K562 (cell line): Measurements from ENCODE around the gene NXPH4. TPM values are rescaled to one million over a fixed set of nuclear protein-coding genes. Genes with fewer than 3 reads are reported as not detected.

ENCODE experiments used
- CCNT2 ChIP-seq: IDR thresholded peaks from 2 replicates; pipeline ENCODE4 v1.6.1; 2011; ENCODE audit warnings: borderline replicate concordance, low read depth, mild to moderate bottlenecking, moderate library complexity, mixed read lengths, low read length; ENCODE audit not compliant: insufficient read length; ENCODE audit errors: extremely low read depth
- CEBPZ ChIP-seq: fragments of 150-350 bp; IDR thresholded peaks from 2 replicates; pipeline ENCODE4 v1.6.1; 2014; ENCODE audit warnings: low read depth, mild to moderate bottlenecking, low read length, borderline replicate concordance
- CREM ChIP-seq: IDR thresholded peaks from 2 replicates; pipeline ENCODE4 v1.6.1; 2014; ENCODE audit warnings: antibody characterized with exemption, low read depth
- FOXP4 ChIP-seq: sonication (generic); formaldehyde crosslinking; IDR thresholded peaks from 2 replicates; pipeline ENCODE4 v1.8.0; 2022; ENCODE audit warnings: mild to moderate bottlenecking, missing genetic modification reagents, borderline replicate concordance
- HNRNPL ChIP-seq: fragments of 200-400 bp; formaldehyde crosslinking; IDR thresholded peaks from 2 replicates; pipeline ENCODE4 v1.6.1; 2017; ENCODE audit warnings: low read depth, mild to moderate bottlenecking, low read length
- MAX ChIP-seq: sonication (generic); formaldehyde crosslinking; IDR thresholded peaks from 2 replicates; pipeline ENCODE4 v1.9.0; 2022; ENCODE audit warnings: mild to moderate bottlenecking, missing genetic modification reagents
- MTF1 ChIP-seq: fragments of 250-450 bp; sonication (Bioruptor Pico); IDR thresholded peaks from 2 replicates; pipeline ENCODE4 v1.9.0; 2021; ENCODE audit warnings: moderate library complexity, mild to moderate bottlenecking, inconsistent platforms, borderline replicate concordance
- NBN ChIP-seq: fragments of 450-650 bp; IDR thresholded peaks from 2 replicates; pipeline ENCODE4 v1.6.1; 2016; ENCODE audit warnings: low read depth, mild to moderate bottlenecking
- PHB ChIP-seq: fragments of 250-450 bp; sonication (Bioruptor Pico); IDR thresholded peaks from 2 replicates; pipeline ENCODE4 v1.5.0; 2021
- PML ChIP-seq: IDR thresholded peaks from 2 replicates; pipeline ENCODE4 v1.6.1; 2012; ENCODE audit warnings: low read length, inconsistent platforms
- SMAD1 ChIP-seq: fragments of 150-350 bp; IDR thresholded peaks from 2 replicates; pipeline ENCODE4 v1.6.1; 2014; ENCODE audit warnings: low read length, low read depth; ENCODE audit not compliant: partially characterized antibody
- SNRNP70 ChIP-seq: fragments of 200-400 bp; formaldehyde crosslinking; optimal IDR thresholded peaks from 2 replicates; pipeline ENCODE3; 2017; ENCODE audit warnings: low read depth, low read length
- SUPT5H ChIP-seq: fragments of 450-650 bp; IDR thresholded peaks from 2 replicates; pipeline ENCODE4 v1.6.1; 2016
- TAL1 ChIP-seq: fragments of 450-650 bp; IDR thresholded peaks from 2 replicates; pipeline ENCODE4 v1.6.1; 2016; ENCODE audit warnings: mild to moderate bottlenecking
- YY1 ChIP-seq, 3 experiments: IDR thresholded peaks; 2 replicates each; pipeline ENCODE4 v1.6.1; 2011; ENCODE audit warnings: low read length in 2 of 3, mild to moderate bottlenecking in 2 of 3, moderate library complexity in 2 of 3, borderline replicate concordance in 1 of 3, control low read depth in 1 of 3, low read depth in 1 of 3; ENCODE audit not compliant: insufficient read depth in 3 of 3, insufficient replicate concordance in 2 of 3, control insufficient read depth in 1 of 3, insufficient read length in 1 of 3; ENCODE audit errors: extremely low read depth in 1 of 3
- ZBTB8A ChIP-seq: fragments of 450-650 bp; IDR thresholded peaks from 2 replicates; pipeline ENCODE4 v1.6.1; 2018; ENCODE audit warnings: mild to moderate bottlenecking, moderate library complexity; ENCODE audit not compliant: partially characterized antibody
- ZNF133 ChIP-seq: fragments of 250-450 bp; sonication (Bioruptor Pico); IDR thresholded peaks from 2 replicates; pipeline ENCODE4 v1.4.0; 2020; ENCODE audit warnings: mild to moderate bottlenecking
- ZNF511 ChIP-seq: sonication (generic); formaldehyde crosslinking; IDR thresholded peaks from 2 replicates; pipeline ENCODE4 v1.8.0; 2022; ENCODE audit warnings: mild to moderate bottlenecking, missing genetic modification reagents
- ZNF740 ChIP-seq, 3 experiments: fragments of 200-800 bp in 1 of 3; sonication (Bioruptor generic) in 1 of 3; sonication (generic) in 1 of 3; formaldehyde crosslinking in 1 of 3; IDR thresholded peaks; 2 replicates each; pipeline versions ENCODE4 v1.6.1 to v1.8.0; 2016 to 2022; ENCODE audit warnings: mild to moderate bottlenecking in 2 of 3, missing compliant biosample characterization in 2 of 3, missing genetic modification characterization in 2 of 3, missing genetic modification reagents in 1 of 3
- polyA plus RNA-seq, 8 experiments: library from polyadenylated mRNA; depleted of rRNA in 4 of 8; stranded (reverse) in 5 of 8; unstranded in 3 of 8; fragments of >200 nt; fragmentation: Nextera tagmentation in 2 of 8; fragmentation: Illumina TruSeq in 1 of 8; extraction: Ambion mirVana in 2 of 8; extraction: Trizol in 1 of 8; gene quantifications; 2 replicates each; pipeline versions ENCODE4 v1.2.1 to v1.2.3, GENCODE V29; 2011 to 2014; ENCODE audit warnings: inconsistent platforms in 1 of 8, missing spikeins in 1 of 8
- total RNA-seq, 7 experiments: library from RNA; depleted of rRNA in 6 of 7; stranded (reverse); fragments of >200 nt in 6 of 7; fragmentation: Illumina TruSeq in 2 of 7; extraction: Trizol in 2 of 7; gene quantifications; 2 replicates each; pipeline versions ENCODE4 v1.2.1 to v1.2.3, GENCODE V29; 2011 to 2021; ENCODE audit warnings: low replicate concordance in 1 of 7

Gene NXPH4
- total and polyA plus RNA-seq, 9 of the 15 experiments (the other 6 are each of a cell fraction or from before 2014, with no cell fraction given) = 0.49 to 2.7 (median 1.1) TPM; not detected in 4

- TF ChIP-seq CEBPZ (no peak), ZNF133 (no peak), PML (no peak), YY1 (IDR thresholded peaks at IDR 0.05; ENCODE audit: borderline replicate concordance in 1 of 3, control insufficient read depth in 1 of 3, extremely low read depth in 1 of 3, insufficient read depth in 3 of 3, insufficient read length in 1 of 3, insufficient replicate concordance in 2 of 3, low read depth in 1 of 3, low read length in 2 of 3) (peak in 2 of 3 experiments; percentile 43 to 64), SMAD1 (no peak), MTF1 (CRISPR knock-in tag) (no peak), SUPT5H (no peak), FOXP4 (CRISPR knock-in tag) (0 out of 2 replicates have a peak, but pooled peaks have one; percentile 36), PHB (CRISPR knock-in tag) (no peak), CREM (peak; percentile 52), SNRNP70 (no peak), ZBTB8A (no peak), ZNF740 (CRISPR knock-in tag; IDR thresholded peaks at IDR 0.05) (no peak), ZNF740 (tag; IDR thresholded peaks at IDR 0.05) (no peak), MAX (peak; percentile 83), TAL1 (no peak), CCNT2 (peak; percentile 84), NBN (peak; percentile 38; the same call in 1 of the 2 replicates), ZNF511 (CRISPR knock-in tag) (peak; percentile 65; the same call in 1 of the 2 replicates), HNRNPL (0 out of 2 replicates have a peak, but pooled peaks have one; percentile 34)
Measured at GRCh38 chr12:57238854-57239554, 22.4 kb downstream of the NXPH4 start (continued).
